Measurements from ENCODE around the gene TANGO2. TPM values are rescaled to one million over a fixed set of nuclear protein-coding genes. Genes with fewer than 3 reads are reported as not detected.
A peak's percentile ranks its signal among the peaks of the same experiment; 100 is the strongest.

The TANGO2 gene
- total RNA-seq, 1 donor from 2014 or later = 44.2 TPM

DNA sequence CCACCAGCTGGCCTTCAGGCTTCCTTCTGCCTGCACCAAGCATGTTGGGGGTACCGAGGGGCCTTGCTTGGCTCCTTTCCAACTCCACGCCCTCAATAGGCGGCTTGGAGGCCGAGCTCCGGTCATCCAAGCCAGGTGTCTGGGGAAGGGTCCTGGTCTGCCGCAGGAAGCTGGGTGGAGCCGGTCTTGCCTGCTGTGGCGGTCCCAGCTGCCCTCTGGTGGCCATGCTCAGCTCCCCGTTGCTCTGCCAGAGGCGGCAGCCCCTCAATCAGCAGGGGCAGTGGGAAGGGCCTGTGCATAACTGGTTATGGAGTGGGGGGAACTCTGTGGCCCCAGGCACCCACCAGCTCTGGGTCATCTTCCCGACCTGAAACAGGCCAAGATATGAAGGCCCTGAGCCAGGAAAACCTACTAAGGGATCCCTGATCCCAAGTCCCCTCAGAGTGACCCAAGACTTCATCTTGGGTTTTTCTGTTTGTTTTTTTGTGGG lies 7.5 kb upstream of the TANGO2 start:
- DNase-seq (ENCODE audit: low read depth) = peak; percentile 15
- TF ChIP-seq, protein P1, sequence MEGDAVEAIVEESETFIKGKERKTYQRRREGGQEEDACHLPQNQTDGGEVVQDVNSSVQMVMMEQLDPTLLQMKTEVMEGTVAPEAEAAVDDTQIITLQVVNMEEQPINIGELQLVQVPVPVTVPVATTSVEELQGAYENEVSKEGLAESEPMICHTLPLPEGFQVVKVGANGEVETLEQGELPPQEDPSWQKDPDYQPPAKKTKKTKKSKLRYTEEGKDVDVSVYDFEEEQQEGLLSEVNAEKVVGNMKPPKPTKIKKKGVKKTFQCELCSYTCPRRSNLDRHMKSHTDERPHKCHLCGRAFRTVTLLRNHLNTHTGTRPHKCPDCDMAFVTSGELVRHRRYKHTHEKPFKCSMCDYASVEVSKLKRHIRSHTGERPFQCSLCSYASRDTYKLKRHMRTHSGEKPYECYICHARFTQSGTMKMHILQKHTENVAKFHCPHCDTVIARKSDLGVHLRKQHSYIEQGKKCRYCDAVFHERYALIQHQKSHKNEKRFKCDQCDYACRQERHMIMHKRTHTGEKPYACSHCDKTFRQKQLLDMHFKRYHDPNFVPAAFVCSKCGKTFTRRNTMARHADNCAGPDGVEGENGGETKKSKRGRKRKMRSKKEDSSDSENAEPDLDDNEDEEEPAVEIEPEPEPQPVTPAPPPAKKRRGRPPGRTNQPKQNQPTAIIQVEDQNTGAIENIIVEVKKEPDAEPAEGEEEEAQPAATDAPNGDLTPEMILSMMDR (IDR thresholded peaks at IDR 0.05; ENCODE audit: insufficient read depth, low read length, severe bottlenecking) = peak; percentile 85
- peaks cover 10% of the 10 kb centered on the region for H3K27me3 ChIP-seq (ENCODE audit: control insufficient read depth, insufficient read depth, low read length)
- no peak for FAIRE-seq
- H3K36me3 ChIP-seq (ENCODE audit: control insufficient read depth, insufficient read depth, low read length) = no peaks in the 10 kb centered on the region
- H3K4me3 ChIP-seq (ENCODE audit: low read depth, low read length) = no peak overlapping the region

- no peak for DNase-seq (ENCODE audit: low read depth)
- FAIRE-seq = no peak
- TF ChIP-seq, protein P1 (IDR thresholded peaks at IDR 0.05; ENCODE audit: insufficient read depth, low read length, severe bottlenecking) = no peak
- no peak overlapping the region for H3K4me3 ChIP-seq (ENCODE audit: low read depth, low read length)
- peaks cover 11% of the 10 kb centered on the region for H3K27me3 ChIP-seq (ENCODE audit: control insufficient read depth, insufficient read depth, low read length)
- H3K36me3 ChIP-seq (ENCODE audit: control insufficient read depth, insufficient read depth, low read length) = no peaks in the 10 kb centered on the region
These were observed 6.3 kb upstream of the TANGO2 start for GRCh38 chr22:20014526-20015186.

DNA sequence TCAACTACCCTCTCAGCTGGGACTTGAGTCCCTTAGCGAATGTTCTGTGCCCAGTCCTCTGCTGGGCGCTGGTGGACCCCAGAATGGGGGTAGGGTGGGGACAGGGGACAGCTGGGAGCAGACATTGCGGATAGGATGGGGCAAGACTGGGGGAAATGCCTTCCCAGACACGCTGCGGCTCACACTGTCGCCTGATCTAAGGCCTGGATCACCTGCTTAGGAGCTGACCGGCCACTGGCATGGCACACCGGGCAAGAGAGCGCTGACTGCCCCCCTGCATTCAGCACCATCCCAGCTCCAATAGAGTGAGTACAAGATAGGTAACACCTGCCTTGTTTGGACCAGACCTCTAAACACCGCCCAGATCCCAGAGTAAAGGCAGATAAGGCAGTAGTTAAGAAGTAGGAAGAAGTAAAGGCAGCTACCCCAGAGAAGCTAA lies 5.7 kb upstream of the TANGO2 start:
- DNase-seq (ENCODE audit: low read depth) (no peak), FAIRE-seq (no peak)
- H3K4me3 ChIP-seq (ENCODE audit: low read depth, low read length) = no peak overlapping the region
- H3K27me3 ChIP-seq (ENCODE audit: control insufficient read depth, insufficient read depth, low read length) = peaks cover 11% of the 10 kb centered on the region
- TF ChIP-seq, protein P1 (IDR thresholded peaks at IDR 0.05; ENCODE audit: insufficient read depth, low read length, severe bottlenecking) = no peak
- no peaks in the 10 kb centered on the region for H3K36me3 ChIP-seq (ENCODE audit: control insufficient read depth, insufficient read depth, low read length)

- Histone ChIP-seq H3K4me3 (ENCODE audit: low read depth, low read length) (peak overlapping the region; percentile 59), H3K27me3 (ENCODE audit: control insufficient read depth, insufficient read depth, low read length) (peaks cover 11% of the 10 kb centered on the region), H3K36me3 (ENCODE audit: control insufficient read depth, insufficient read depth, low read length) (no peaks in the 10 kb centered on the region)
- DNase-seq (ENCODE audit: low read depth) (no peak), FAIRE-seq (no peak)
- TF ChIP-seq, protein P1 (IDR thresholded peaks at IDR 0.05; ENCODE audit: insufficient read depth, low read length, severe bottlenecking) = no peak
These were observed 4.8 kb upstream of the TANGO2 start for GRCh38 chr22:20015971-20016733.

- no peaks in the 10 kb centered on the region for H3K36me3 ChIP-seq (ENCODE audit: control insufficient read depth, insufficient read depth, low read length)
- FAIRE-seq (no peak), DNase-seq (ENCODE audit: low read depth) (peak; percentile 51)
- H3K27me3 ChIP-seq (ENCODE audit: control insufficient read depth, insufficient read depth, low read length) = peaks cover 11% of the 10 kb centered on the region
- peak within 1 kb of the TSS; percentile 59 for H3K4me3 ChIP-seq (ENCODE audit: low read depth, low read length)
- TF ChIP-seq, protein P1 (IDR thresholded peaks at IDR 0.05; ENCODE audit: insufficient read depth, low read length, severe bottlenecking) = peak; percentile 19
These were observed 3.9 kb upstream of the TANGO2 start, which contains the start of gene ARVCF for GRCh38 chr22:20016734-20017621. TSS of gene ARVCF (minus strand) at chr22:20016823. CDS start at chr22:19990794, 26,029 bp downstream.
